Measurements from ENCODE around the gene DPM2. TPM values are rescaled to one million over a fixed set of nuclear protein-coding genes. Genes with fewer than 3 reads are reported as not detected.

The DPM2 gene
- total RNA-seq, 1 experiment from 2014 or later = 56.1 TPM

DNA sequence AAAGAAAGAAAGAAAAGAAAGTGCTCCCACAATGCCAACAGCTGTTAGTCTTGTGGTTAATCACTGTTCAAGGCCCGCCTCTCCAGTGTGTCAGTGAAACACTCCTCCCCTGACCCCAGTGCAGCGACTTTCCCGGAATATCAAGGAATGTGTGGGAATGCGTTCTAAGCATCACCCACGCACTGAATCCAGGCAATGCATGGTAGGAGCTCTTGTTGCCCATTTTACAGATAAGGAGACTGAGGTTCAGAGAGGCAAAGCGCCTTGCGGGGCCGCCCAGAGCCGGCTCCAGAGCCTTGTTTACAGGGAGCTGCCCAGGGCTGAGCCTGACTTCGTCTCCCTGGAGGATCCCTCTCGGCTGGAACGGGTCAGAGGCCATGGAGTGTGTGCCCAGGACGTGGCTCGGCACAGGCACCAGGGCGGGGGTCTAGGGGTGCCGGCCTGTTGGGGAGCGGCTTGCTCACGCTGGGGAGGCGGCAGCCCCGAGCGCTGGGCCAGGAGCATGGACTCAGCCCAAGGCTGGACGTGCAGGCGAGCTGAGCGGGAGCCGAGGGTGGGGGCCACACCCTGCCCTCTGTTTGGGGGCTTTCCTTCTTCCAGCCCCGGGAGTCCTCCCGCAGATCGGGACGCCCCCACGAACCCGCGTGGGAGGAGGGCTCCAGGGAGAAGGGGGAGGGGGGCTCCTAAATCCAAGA is 39.1 kb downstream of the DPM2 start (continued):
- no peak for TF ChIP-seq AFF4 (CRISPR knock-in tag; IDR thresholded peaks at IDR 0.05; ENCODE audit: borderline replicate concordance)
- TF ChIP-seq FOXJ3 (CRISPR knock-in tag; IDR thresholded peaks at IDR 0.05; ENCODE audit: borderline replicate concordance) = no peak
- TF ChIP-seq TEAD4 (CRISPR knock-in tag; IDR thresholded peaks at IDR 0.05) = no peak

DNA sequence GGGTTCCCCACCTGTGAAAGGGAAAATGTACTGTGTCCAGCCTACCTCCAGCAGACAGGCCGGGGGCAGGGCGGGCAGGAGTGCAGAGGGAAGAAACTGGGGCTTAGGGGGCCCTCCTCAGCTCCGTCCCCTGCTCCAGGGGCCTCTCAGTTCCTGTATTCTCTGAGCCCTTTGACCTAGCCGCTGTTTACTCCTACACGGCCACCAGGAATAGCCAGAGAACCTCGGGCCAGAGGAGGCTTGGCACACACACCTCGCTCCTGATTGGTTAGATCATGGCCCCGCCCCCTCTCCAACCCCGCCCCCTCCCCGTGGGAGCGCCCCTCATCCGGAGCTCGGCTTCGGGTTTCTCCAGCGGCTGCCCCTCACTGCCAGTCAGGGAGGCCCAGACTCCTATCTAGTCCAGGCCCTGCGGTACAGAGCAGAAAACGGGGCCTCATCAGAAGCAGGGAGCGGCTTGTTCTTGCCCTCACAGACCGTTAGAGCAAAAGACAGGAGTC is 40.4 kb downstream of the DPM2 start:
- TF ChIP-seq, protein P1, sequence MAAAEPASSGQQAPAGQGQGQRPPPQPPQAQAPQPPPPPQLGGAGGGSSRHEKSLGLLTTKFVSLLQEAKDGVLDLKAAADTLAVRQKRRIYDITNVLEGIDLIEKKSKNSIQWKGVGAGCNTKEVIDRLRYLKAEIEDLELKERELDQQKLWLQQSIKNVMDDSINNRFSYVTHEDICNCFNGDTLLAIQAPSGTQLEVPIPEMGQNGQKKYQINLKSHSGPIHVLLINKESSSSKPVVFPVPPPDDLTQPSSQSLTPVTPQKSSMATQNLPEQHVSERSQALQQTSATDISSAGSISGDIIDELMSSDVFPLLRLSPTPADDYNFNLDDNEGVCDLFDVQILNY (CRISPR knock-in tag; IDR thresholded peaks at IDR 0.05) = no peak
- TF ChIP-seq, protein P2, sequence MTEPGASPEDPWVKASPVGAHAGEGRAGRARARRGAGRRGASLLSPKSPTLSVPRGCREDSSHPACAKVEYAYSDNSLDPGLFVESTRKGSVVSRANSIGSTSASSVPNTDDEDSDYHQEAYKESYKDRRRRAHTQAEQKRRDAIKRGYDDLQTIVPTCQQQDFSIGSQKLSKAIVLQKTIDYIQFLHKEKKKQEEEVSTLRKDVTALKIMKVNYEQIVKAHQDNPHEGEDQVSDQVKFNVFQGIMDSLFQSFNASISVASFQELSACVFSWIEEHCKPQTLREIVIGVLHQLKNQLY (CRISPR knock-in tag; IDR thresholded peaks at IDR 0.05) = no peak
- TF ChIP-seq GTF2I (CRISPR knock-in tag; conservative IDR thresholded peaks at IDR 0.05) (no peak), TCF7 (CRISPR knock-in tag; IDR thresholded peaks at IDR 0.05; ENCODE audit: low read depth) (no peak), ZNF512 (CRISPR knock-in tag; IDR thresholded peaks at IDR 0.05; ENCODE audit: borderline replicate concordance) (no peak), KAT7 (CRISPR knock-in tag; IDR thresholded peaks at IDR 0.05; ENCODE audit: borderline replicate concordance) (no peak), IRF2 (CRISPR knock-in tag; IDR thresholded peaks at IDR 0.05; ENCODE audit: borderline replicate concordance, low read depth) (no peak), MYBL2 (CRISPR knock-in tag; IDR thresholded peaks at IDR 0.05) (no peak)
- TF ChIP-seq, protein P3, sequence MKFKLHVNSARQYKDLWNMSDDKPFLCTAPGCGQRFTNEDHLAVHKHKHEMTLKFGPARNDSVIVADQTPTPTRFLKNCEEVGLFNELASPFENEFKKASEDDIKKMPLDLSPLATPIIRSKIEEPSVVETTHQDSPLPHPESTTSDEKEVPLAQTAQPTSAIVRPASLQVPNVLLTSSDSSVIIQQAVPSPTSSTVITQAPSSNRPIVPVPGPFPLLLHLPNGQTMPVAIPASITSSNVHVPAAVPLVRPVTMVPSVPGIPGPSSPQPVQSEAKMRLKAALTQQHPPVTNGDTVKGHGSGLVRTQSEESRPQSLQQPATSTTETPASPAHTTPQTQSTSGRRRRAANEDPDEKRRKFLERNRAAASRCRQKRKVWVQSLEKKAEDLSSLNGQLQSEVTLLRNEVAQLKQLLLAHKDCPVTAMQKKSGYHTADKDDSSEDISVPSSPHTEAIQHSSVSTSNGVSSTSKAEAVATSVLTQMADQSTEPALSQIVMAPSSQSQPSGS (CRISPR knock-in tag; IDR thresholded peaks at IDR 0.05; ENCODE audit: borderline replicate concordance, low read depth) = no peak
- TF ChIP-seq, protein P4, sequence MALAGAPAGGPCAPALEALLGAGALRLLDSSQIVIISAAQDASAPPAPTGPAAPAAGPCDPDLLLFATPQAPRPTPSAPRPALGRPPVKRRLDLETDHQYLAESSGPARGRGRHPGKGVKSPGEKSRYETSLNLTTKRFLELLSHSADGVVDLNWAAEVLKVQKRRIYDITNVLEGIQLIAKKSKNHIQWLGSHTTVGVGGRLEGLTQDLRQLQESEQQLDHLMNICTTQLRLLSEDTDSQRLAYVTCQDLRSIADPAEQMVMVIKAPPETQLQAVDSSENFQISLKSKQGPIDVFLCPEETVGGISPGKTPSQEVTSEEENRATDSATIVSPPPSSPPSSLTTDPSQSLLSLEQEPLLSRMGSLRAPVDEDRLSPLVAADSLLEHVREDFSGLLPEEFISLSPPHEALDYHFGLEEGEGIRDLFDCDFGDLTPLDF (CRISPR knock-in tag; IDR thresholded peaks at IDR 0.05) = no peak
- TF ChIP-seq, protein P5, sequence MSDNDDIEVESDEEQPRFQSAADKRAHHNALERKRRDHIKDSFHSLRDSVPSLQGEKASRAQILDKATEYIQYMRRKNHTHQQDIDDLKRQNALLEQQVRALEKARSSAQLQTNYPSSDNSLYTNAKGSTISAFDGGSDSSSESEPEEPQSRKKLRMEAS (CRISPR knock-in tag; IDR thresholded peaks at IDR 0.05) = no peak
- Mint-ChIP-seq H3K9me3 (peaks cover 6% of the 10 kb centered on the region; the same call in 1 of the 2 replicates), H3K4me3 (peak overlapping the region; percentile 87), H3K4me1 (peaks cover 22% of the 10 kb centered on the region), H3K27ac (peak overlapping the region; percentile 57; the same call in 1 of the 2 replicates), H3K36me3 (peaks cover 41% of the 10 kb centered on the region), H3K27me3 (ENCODE audit: low read depth) (no peaks in the 10 kb centered on the region; the same call in 1 of the 2 replicates)
- DNase-seq (ENCODE audit: low spot score) = peak; percentile 88
- ChIA-PET POLR2A (interaction anchor here (0.5 to 1.7 kb wide), 5 partner anchors 12 to 104 kb away, joined by 3 to 8 read pairs (median 4); partner anchors contain the start of genes PIP5KL1 and ST6GALNAC4), CTCF (interaction anchor here (0.5 to 1.7 kb wide), 16 partner anchors 13 to 1729 kb away, joined by 3 to 33 read pairs (median 4); partner anchors contain the start of genes ST6GALNAC4 and TOR2A)
- peak; percentile 89 for ATAC-seq
